Duodenal mucosa (tissue), 2 donors: Measurements from ENCODE around the gene IGFBPL1.

ENCODE experiments used
- H3K27ac ChIP-seq: one replicate; pipeline ENCODE4 v1.7.0; 2013; ENCODE audit warnings: low read depth, low read length
- H3K27me3 ChIP-seq, 2 donors: one replicate each; pipeline ENCODE4 v1.7.0; 2013; ENCODE audit warnings: low read length in 2 of 2, control low read depth in 1 of 2; ENCODE audit not compliant: insufficient read depth in 2 of 2, control insufficient read depth in 1 of 2
- H3K36me3 ChIP-seq, 2 donors: one replicate each; pipeline ENCODE4 v1.7.0; 2013; ENCODE audit warnings: low read length in 2 of 2, control low read depth in 1 of 2; ENCODE audit not compliant: insufficient read depth in 2 of 2, control insufficient read depth in 1 of 2
- H3K4me1 ChIP-seq, 2 donors: one replicate each; pipeline ENCODE4 v1.7.0; 2013; ENCODE audit warnings: low read length in 2 of 2, control low read depth in 1 of 2; ENCODE audit not compliant: insufficient read depth in 2 of 2, control insufficient read depth in 1 of 2
- H3K4me3 ChIP-seq, 2 donors: one replicate each; pipeline ENCODE4 v1.7.0; 2013; ENCODE audit warnings: low read length in 2 of 2, low read depth in 1 of 2
- H3K9ac ChIP-seq, 2 donors: one replicate each; pipeline ENCODE4 v1.7.0; 2013; ENCODE audit warnings: low read length in 2 of 2, low read depth in 1 of 2
- H3K9me3 ChIP-seq, 2 donors: one replicate each; pipeline ENCODE4 v1.7.0; 2013; ENCODE audit warnings: low read length in 2 of 2, control low read depth in 1 of 2; ENCODE audit not compliant: control insufficient read depth in 1 of 2

Gene IGFBPL1

GRCh38 chr9:38432922-38433510 lies 8.8 kb upstream of the IGFBPL1 start:
- Histone ChIP-seq H3K4me3 (no peak overlapping the region), H3K27me3 (no peaks in the 10 kb centered on the region), H3K27ac (no peak overlapping the region), H3K36me3 (no peaks in the 10 kb centered on the region), H3K4me1 (peaks cover 6 to 9% of the 10 kb centered on the region in 2 donors), H3K9ac (no peak overlapping the region), H3K9me3 (no peaks in the 10 kb centered on the region)

GRCh38 chr9:38431116-38431515 lies 6.9 kb upstream of the IGFBPL1 start:
- peaks cover 0 to 7% of the 10 kb centered on the region in 2 donors for H3K27me3 ChIP-seq
- H3K9ac ChIP-seq = no peak overlapping the region
- no peak overlapping the region for H3K4me3 ChIP-seq
- H3K4me1 ChIP-seq = peaks cover 0 to 6% of the 10 kb centered on the region in 2 donors
- H3K27ac ChIP-seq = no peak overlapping the region
- no peaks in the 10 kb centered on the region for H3K36me3 ChIP-seq
- H3K9me3 ChIP-seq = no peaks in the 10 kb centered on the region

DNA sequence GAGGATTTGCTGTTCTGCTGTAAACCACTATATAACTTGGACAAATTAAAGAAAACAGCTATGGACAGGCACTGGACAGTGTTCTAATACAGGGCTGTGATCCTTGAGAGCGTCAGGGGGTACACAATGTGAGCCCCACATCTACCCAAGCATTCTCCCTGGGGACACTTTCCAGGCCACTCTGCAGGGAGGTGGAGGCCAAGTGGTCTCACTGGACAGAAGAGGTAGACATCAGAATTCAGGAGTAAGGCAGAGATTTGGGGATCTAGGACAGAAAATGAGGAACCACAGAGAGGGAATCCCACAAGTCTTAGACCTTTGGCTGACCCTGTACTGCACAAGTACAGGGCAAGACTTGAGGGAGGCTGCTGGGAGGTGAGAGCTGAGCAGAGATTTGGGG lies 3.8 kb upstream of the IGFBPL1 start:
- H3K4me3 ChIP-seq = no peak overlapping the region
- no peak overlapping the region for H3K9ac ChIP-seq
- peaks cover 15 to 25% of the 10 kb centered on the region in 2 donors for H3K27me3 ChIP-seq
- H3K4me1 ChIP-seq = no peaks in the 10 kb centered on the region
- H3K36me3 ChIP-seq = no peaks in the 10 kb centered on the region
- H3K9me3 ChIP-seq = no peaks in the 10 kb centered on the region
- H3K27ac ChIP-seq = no peak overlapping the region

DNA sequence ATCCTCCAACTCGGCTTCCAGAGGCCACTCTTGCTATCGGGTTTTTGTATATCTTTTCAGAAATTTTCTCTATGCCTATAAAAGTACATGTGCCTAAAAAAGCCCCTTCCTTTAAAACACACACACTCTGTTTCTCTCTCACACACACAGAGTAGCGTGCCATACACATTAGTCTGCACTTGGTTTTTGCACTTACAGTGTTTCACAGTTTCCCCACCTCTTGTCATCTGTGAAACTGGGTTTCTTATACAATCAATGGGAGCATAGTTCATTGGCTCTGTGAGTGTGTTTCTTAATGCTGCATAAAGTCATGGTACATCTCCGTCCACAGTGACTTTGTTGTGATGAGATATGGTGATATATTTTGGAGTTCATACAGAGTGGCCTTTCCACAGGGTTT lies 664 bp upstream of the IGFBPL1 start:
- H3K9ac ChIP-seq = no peak overlapping the region
- peaks cover 21 to 39% of the 10 kb centered on the region in 2 donors for H3K27me3 ChIP-seq
- H3K4me3 ChIP-seq = no peak overlapping the region
- no peak overlapping the region for H3K27ac ChIP-seq
- H3K9me3 ChIP-seq = no peaks in the 10 kb centered on the region
- H3K4me1 ChIP-seq = no peaks in the 10 kb centered on the region
- H3K36me3 ChIP-seq = no peaks in the 10 kb centered on the region

GRCh38 chr9:38423273-38423972 lies 831 bp downstream of the IGFBPL1 start:
- H3K27me3 ChIP-seq = peaks cover 26 to 39% of the 10 kb centered on the region in 2 donors

DNA sequence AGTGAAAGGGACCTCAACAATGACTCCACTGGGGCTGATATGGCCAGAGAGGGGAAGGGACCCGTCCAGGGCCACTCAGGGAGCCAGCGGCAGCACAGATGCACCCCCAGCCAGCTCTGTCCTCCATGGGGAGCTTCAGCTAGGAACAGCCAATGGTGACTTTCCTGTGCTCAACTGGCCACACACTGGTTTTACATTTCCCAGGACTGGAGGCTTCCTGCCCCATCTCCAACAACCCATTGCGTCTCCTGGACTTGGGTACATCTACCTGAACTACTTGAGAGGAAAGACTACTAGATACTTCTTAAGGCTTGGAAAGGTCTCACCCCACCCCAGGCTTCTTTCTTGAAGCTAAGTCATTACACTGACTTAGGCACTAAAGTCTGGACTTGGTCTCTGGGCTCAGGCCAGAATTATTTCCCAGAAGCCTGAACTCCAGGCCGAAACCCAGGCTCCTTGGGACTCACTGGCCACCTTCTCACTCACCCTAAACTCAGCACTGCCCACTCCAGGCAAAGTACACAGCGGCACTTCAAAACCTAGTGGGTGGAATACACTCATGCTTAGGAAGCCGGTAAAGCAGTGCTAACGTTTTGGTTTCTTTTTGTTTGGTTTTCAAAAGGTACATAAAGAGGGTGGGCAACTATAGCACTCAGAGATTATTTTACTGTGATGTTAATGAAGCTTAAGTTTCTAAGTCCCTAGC lies 1.5 kb downstream of the IGFBPL1 start:
- peaks cover 27 to 39% of the 10 kb centered on the region in 2 donors for H3K27me3 ChIP-seq

More at GRCh38 chr9:38423273-38423972, 831 bp downstream of the IGFBPL1 start:
- no peak overlapping the region for H3K9ac ChIP-seq
- no peak overlapping the region for H3K27ac ChIP-seq
- peak overlapping the region; percentile 40 to 47 for H3K4me3 ChIP-seq
- H3K36me3 ChIP-seq = no peaks in the 10 kb centered on the region
- H3K4me1 ChIP-seq = no peaks in the 10 kb centered on the region
- no peaks in the 10 kb centered on the region for H3K9me3 ChIP-seq

DNA sequence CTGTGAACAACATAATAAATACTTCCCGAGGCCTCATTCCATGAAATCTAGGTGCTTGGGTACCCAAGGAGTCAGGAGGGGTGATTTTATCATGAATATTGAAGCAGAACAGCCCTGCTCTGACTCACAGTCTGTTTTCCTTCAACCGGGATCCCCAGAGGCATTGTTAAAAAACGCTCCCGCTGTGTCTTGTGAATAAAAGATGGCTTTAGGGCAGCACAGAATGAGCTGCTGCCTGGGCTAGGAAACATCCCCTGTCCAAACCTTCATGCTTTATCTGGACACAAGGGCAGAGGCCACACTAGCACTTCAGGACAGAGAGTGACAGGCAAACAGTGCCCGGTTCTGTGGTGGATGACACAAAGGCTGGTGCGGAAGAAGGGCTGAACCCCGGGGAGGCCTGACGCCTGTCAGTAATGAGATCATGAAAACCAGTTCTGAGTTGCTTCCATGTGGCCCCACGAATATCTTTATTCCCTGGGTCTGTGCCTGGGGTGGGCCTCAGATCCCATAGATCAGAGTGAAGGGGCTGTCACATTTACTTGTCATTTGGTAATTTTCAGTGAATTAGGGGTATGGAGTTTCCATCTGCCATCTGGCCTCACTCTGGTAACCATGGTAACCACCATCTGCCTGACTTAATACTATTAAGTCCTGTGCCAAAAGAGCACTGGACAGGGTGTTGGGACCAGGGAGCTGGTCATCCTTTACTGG lies 2.6 kb downstream of the IGFBPL1 start:
- Histone ChIP-seq H3K9me3 (no peaks in the 10 kb centered on the region), H3K9ac (no peak overlapping the region), H3K27ac (no peak overlapping the region), H3K4me3 (no peak overlapping the region), H3K4me1 (no peaks in the 10 kb centered on the region), H3K27me3 (peaks cover 27 to 35% of the 10 kb centered on the region in 2 donors), H3K36me3 (no peaks in the 10 kb centered on the region)

More for the DNA sequence above, 1.5 kb downstream of the IGFBPL1 start:
- no peaks in the 10 kb centered on the region for H3K9me3 ChIP-seq
- H3K36me3 ChIP-seq = no peaks in the 10 kb centered on the region
- no peak overlapping the region for H3K9ac ChIP-seq
- H3K4me3 ChIP-seq = no peak overlapping the region
- H3K27ac ChIP-seq = no peak overlapping the region
- H3K4me1 ChIP-seq = no peaks in the 10 kb centered on the region

DNA sequence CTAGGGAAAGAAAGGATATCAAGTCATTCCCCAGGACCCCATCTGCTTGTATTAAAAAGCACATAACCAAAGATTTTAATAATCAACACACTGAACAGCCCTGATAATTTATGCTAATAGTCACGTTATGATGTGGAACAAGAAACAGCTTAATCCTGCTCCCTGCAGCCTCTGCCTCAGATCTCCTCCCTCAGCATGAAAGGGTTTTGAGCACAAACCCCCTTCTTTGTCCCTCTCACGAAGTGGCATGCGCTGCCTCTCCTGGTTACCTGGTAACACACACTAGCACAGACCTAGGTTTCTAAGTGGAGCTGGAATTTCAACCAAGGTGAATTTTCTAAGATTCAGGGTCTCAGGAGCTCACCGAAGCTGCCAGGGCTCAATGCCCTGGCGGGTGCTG lies 5.1 kb downstream of the IGFBPL1 start:
- Histone ChIP-seq H3K4me1 (no peaks in the 10 kb centered on the region), H3K4me3 (no peak overlapping the region), H3K9me3 (no peaks in the 10 kb centered on the region), H3K27ac (no peak overlapping the region), H3K9ac (no peak overlapping the region), H3K27me3 (peaks cover 16 to 22% of the 10 kb centered on the region in 2 donors), H3K36me3 (no peaks in the 10 kb centered on the region)

- H3K27ac ChIP-seq = no peak overlapping the region
- peaks cover 15 to 18% of the 10 kb centered on the region in 2 donors for H3K27me3 ChIP-seq
- H3K9me3 ChIP-seq = no peaks in the 10 kb centered on the region
Observed at GRCh38 chr9:38418366-38418765, 5.9 kb downstream of the IGFBPL1 start.

More at GRCh38 chr9:38418366-38418765, 5.9 kb downstream of the IGFBPL1 start:
- H3K4me3 ChIP-seq = no peak overlapping the region
- no peaks in the 10 kb centered on the region for H3K36me3 ChIP-seq
- H3K9ac ChIP-seq = no peak overlapping the region
- H3K4me1 ChIP-seq = no peaks in the 10 kb centered on the region
